DOHH2 (cell line): Measurements from ENCODE around the gene KDM2A.

Source experiments
- H3F3A ChIP-seq: fragments of 200-600 bp; sonication (generic), shearing (Covaris generic); 2 replicates; pipeline ENCODE4 v1.6.0; 2016; ENCODE audit warnings: antibody characterized with exemption, mild to moderate bottlenecking; ENCODE audit not compliant: control insufficient read depth, insufficient read depth
- H3K27ac ChIP-seq: fragments of 200-600 bp; sonication (generic); 2 replicates; pipeline ENCODE4 v1.5.1; 2014; ENCODE audit warnings: low read depth, mild to moderate bottlenecking, low read length, moderate library complexity
- H3K27me3 ChIP-seq: fragments of 200-600 bp; sonication (generic); 2 replicates; pipeline ENCODE4 v1.6.1; 2014; ENCODE audit warnings: mild to moderate bottlenecking, low read length, mixed read lengths; ENCODE audit not compliant: control insufficient read depth
- H3K36me3 ChIP-seq: fragments of 200-600 bp; sonication (generic); 2 replicates; pipeline ENCODE4 v1.6.1; 2014; ENCODE audit warnings: mild to moderate bottlenecking, low read length, moderate library complexity, mixed read lengths; ENCODE audit not compliant: control insufficient read depth
- H3K4me1 ChIP-seq: fragments of 200-600 bp; sonication (generic); 2 replicates; pipeline ENCODE4 v1.6.1; 2014; ENCODE audit warnings: mild to moderate bottlenecking, low read length, mixed read lengths; ENCODE audit not compliant: control insufficient read depth
- H3K4me2 ChIP-seq: fragments of 200-600 bp; sonication (generic); 2 replicates; pipeline ENCODE4 v1.6.0; 2014; ENCODE audit warnings: mild to moderate bottlenecking, low read length, moderate library complexity
- H3K4me3 ChIP-seq: fragments of 200-600 bp; sonication (generic); 2 replicates; pipeline ENCODE4 v1.5.1; 2014; ENCODE audit warnings: mild to moderate bottlenecking, low read length, mixed read lengths
- H3K79me2 ChIP-seq: fragments of 200-600 bp; sonication (generic); 2 replicates; pipeline ENCODE4 v1.6.1; 2014; ENCODE audit warnings: mild to moderate bottlenecking, low read length, mixed read lengths; ENCODE audit not compliant: control insufficient read depth
- H3K9me2 ChIP-seq: fragments of 200-600 bp; sonication (generic); replicated peaks from 2 replicates; pipeline ENCODE4 v1.6.1; 2014; ENCODE audit warnings: mild to moderate bottlenecking, low read length, mixed read lengths; ENCODE audit not compliant: control insufficient read depth
- H3K9me3 ChIP-seq: fragments of 200-600 bp; sonication (generic); 2 replicates; pipeline ENCODE4 v1.6.1; 2014; ENCODE audit warnings: antibody characterized with exemption, low read length, mixed read lengths; ENCODE audit not compliant: control insufficient read depth, insufficient read depth
- H4K20me1 ChIP-seq: fragments of 200-600 bp; sonication (generic); 2 replicates; pipeline ENCODE4 v1.6.0; 2014; ENCODE audit warnings: low read depth, mild to moderate bottlenecking, antibody characterized with exemption, low read length, moderate library complexity; ENCODE audit not compliant: control insufficient read depth, insufficient read depth
- CTCF ChIP-seq: fragments of 200-600 bp; sonication (generic); IDR thresholded peaks from one replicate; pipeline ENCODE4 v1.5.1; 2014; ENCODE audit warnings: antibody characterized with exemption, mild to moderate bottlenecking, low read depth, low read length; ENCODE audit not compliant: poor library complexity, severe bottlenecking
- EZH2phosphoT487 ChIP-seq: fragments of 200-600 bp; sonication (generic); IDR thresholded peaks from 2 replicates; pipeline ENCODE4 v1.6.1; 2017; ENCODE audit warnings: borderline replicate concordance, mild to moderate bottlenecking, antibody characterized with exemption, low read length, moderate library complexity, mixed read lengths

The KDM2A gene

GRCh38 chr11:67213178-67213621 lies 94.1 kb downstream of the KDM2A start:
- Histone ChIP-seq H4K20me1 (no peaks in the 10 kb centered on the region), H3F3A (peaks cover 21% of the 10 kb centered on the region; the same call in 1 of the 2 replicates), H3K27me3 (no peaks in the 10 kb centered on the region), H3K9me2 (no peaks in the 10 kb centered on the region), H3K79me2 (no peaks in the 10 kb centered on the region), H3K27ac (peak overlapping the region; percentile 25), H3K9me3 (no peaks in the 10 kb centered on the region), H3K4me1 (peaks cover 22% of the 10 kb centered on the region), H3K36me3 (peaks cover 73% of the 10 kb centered on the region), H3K4me2 (peak overlapping the region; percentile 42), H3K4me3 (no peak overlapping the region; the same call in none of the 2 replicates)
- no peak for TF ChIP-seq CTCF
- no peak for TF ChIP-seq EZH2phosphoT487

- Histone ChIP-seq H3K36me3 (peaks cover 61% of the 10 kb centered on the region), H3K27ac (no peak overlapping the region)
These were observed 108.7 kb downstream of the KDM2A start for GRCh38 chr11:67227726-67228125.

GRCh38 chr11:67230406-67230805 lies 111.3 kb downstream of the KDM2A start:
- Histone ChIP-seq H3K36me3 (peaks cover 60% of the 10 kb centered on the region), H3K79me2 (no peaks in the 10 kb centered on the region)
- TF ChIP-seq CTCF: no peak

More at GRCh38 chr11:67227726-67228125, 108.7 kb downstream of the KDM2A start:
- Histone ChIP-seq H3K27me3 (no peaks in the 10 kb centered on the region), H3K9me2 (no peaks in the 10 kb centered on the region), H3K4me2 (no peak overlapping the region), H3K4me3 (no peak overlapping the region), H3K79me2 (no peaks in the 10 kb centered on the region), H3K9me3 (no peaks in the 10 kb centered on the region), H3F3A (no peaks in the 10 kb centered on the region), H3K4me1 (no peaks in the 10 kb centered on the region), H4K20me1 (no peaks in the 10 kb centered on the region)
- no peak for TF ChIP-seq CTCF

GRCh38 chr11:67230886-67231285 lies 111.8 kb downstream of the KDM2A start:
- no peaks in the 10 kb centered on the region for H4K20me1 ChIP-seq

More at GRCh38 chr11:67230406-67230805, 111.3 kb downstream of the KDM2A start:
- H3K27ac ChIP-seq: no peak overlapping the region
- H3K27me3 ChIP-seq: no peaks in the 10 kb centered on the region
- H3K4me2 ChIP-seq: no peak overlapping the region
- no peaks in the 10 kb centered on the region for H3K9me2 ChIP-seq
- H3K4me3 ChIP-seq: no peak overlapping the region
- H3K9me3 ChIP-seq: no peaks in the 10 kb centered on the region
- H4K20me1 ChIP-seq: no peaks in the 10 kb centered on the region
- H3F3A ChIP-seq: no peaks in the 10 kb centered on the region
- no peaks in the 10 kb centered on the region for H3K4me1 ChIP-seq

More at GRCh38 chr11:67230886-67231285, 111.8 kb downstream of the KDM2A start:
- Histone ChIP-seq H3K79me2 (no peaks in the 10 kb centered on the region), H3F3A (no peaks in the 10 kb centered on the region), H3K27ac (no peak overlapping the region), H3K9me2 (no peaks in the 10 kb centered on the region), H3K4me2 (no peak overlapping the region), H3K4me3 (no peak overlapping the region), H3K36me3 (peaks cover 59% of the 10 kb centered on the region), H3K9me3 (no peaks in the 10 kb centered on the region), H3K4me1 (no peaks in the 10 kb centered on the region), H3K27me3 (no peaks in the 10 kb centered on the region)
- TF ChIP-seq CTCF (no peak), EZH2phosphoT487 (no peak)
